NCI-H460 (cell line): ENCODE measurements around the gene ITGBL1. TPM values are rescaled to one million over a fixed set of nuclear protein-coding genes. Genes with fewer than 3 reads are reported as not detected.

Experiments
- DNase-seq: peaks from one replicate; pipeline ENCODE4 v3.0.0-alpha.2; 2016; ENCODE audit warnings: low read depth; ENCODE audit errors: extremely low read depth
- total RNA-seq: library from RNA; depleted of rRNA; stranded (reverse); fragments of >200 nt; shearing (Covaris generic); gene quantifications from 2 replicates; pipeline ENCODE4 v1.2.3, GENCODE V29; 2014; rRNA removed

The ITGBL1 gene
- total RNA-seq, 1 experiment from 2014 or later: 29.5 TPM

DNA sequence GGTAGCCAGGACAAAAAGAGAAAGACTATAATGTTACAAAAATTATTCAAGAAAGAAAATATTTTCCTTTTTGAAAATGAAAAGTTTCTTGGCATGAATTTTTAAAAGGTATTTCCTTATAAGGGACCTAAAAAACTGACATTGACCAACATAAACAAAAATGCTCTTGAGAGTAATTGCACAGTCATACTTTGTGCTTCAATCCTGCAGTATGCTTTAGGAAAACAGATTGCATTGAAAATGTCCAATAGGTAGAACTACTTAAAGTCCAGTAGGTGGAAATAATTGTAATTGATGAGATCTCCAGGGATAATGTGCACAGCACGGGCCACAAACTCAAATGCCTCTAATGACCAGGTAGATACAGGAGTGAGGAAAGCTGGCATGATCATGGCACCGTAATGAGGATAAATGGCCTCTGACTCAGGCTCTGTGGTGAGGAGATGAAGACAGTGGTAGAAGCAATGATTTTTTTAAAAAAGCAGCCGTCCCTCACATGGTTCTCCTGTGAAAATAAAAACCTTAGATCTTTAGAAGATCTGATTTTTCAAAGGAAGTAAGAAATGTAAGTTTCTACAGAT lies 278.0 kb downstream of the ITGBL1 start:
- no peak for DNase-seq

DNA sequence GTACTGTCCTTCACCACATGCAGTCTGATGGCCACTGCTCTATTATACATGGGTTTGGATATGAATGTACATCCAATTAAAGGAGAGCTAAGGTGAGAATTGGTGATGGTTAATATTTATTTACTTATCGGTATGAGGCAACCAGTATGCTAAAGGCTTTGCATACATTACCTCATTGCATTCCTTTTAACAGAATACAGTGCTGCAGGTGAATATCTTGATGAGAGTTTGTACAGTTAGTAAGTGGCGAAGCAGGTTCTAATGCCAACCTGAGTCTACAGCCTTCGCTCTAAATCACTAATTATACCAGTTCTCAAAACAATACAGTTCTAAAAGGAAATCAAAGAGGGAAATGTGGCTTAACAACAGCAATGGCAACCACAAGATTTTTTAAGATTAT lies 284.1 kb downstream of the ITGBL1 start:
- no peak for DNase-seq

DNA sequence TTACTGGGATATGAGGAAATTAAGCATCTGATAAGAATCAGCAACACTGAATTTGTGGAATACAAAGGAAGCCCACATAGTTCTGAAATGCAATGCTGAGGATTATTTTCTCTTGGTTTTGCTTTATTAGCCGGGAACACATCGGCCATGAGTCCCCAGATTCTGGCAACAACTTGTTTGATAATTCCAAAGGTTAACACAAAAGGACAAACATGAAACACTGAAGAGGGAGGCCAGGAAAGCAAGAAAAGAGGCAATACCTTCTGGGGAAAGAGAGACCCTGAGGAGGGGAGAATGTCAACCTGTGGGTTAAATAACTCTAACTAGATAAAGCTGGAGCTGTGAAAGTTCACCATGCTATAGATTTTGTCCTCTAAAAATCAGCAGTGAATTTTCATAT lies 285.9 kb downstream of the ITGBL1 start:
- DNase-seq: no peak

DNA sequence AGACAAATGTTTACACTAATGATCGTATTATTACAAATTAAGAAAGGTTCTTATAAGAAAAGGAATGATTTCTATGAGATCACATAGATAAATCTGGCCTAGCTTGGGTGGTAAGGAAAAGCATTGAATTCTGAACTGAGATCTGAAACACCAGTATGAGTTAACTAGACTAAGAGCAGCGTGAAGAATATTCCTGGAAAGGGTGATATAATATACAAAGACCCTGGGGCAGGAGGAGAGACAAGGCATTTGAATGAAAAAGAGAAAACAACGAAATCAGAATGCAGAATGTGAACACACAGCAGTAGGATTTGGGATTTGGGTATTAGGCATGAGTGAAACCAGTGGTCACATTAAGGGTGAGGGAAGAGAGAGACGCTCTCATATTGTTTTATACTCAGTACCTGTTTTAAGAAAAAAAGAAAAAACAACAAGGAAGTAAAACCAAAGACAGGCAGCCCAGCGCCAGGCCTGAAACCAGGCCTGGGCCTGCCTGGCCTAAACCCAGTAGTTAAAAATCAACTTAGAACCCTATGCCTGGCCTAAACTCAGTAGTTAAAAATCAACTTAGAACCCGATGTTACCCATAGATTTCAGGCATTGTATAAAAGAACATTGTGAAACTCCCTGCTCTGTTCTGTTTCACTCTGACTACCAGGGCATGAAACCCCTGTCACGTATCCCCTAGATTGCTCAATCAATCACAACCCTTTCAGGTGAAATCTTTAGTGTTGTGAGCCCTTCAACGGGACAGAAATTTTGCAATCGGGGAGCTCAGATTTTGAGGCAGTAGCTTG lies 287.1 kb downstream of the ITGBL1 start:
- DNase-seq: no peak

DNA sequence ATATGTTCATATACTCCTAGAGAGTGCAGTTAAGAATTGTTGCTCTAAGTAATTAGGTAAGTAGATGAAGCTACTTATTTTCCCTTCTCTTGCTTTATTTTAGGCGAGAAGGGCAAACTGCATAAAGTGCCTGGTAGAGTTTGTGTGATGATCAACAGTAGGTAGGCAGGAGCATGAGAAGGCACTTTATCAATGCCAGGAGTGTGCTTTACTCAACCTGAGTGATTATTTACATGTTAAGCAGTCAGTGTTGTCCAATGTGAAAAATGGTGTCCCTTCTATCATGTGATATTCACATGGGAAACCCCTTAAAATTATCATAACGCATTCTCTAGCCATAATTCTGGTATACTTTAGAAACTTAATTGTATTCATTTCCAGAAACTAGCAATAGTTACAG lies 294.0 kb downstream of the ITGBL1 start:
- no peak for DNase-seq

DNA sequence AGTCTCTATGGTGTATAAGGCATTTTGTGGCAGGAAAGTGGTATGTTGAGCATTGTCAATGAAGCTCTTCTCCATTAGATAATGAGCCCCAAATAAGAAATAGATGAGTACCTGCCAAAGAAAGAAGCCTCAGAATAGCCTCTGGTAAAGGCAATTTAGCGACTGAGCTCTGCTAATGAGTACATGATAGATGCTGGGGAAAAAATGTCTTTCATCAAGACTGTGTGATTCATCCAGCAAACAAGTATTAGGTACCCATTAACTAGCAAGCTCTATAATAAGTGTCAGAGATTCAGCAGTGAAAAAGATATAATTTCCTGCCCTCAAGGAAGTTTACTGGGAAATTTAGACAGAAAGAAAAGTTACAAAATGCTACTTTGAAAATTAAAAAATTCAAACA lies 294.6 kb downstream of the ITGBL1 start:
- no peak for DNase-seq

DNA sequence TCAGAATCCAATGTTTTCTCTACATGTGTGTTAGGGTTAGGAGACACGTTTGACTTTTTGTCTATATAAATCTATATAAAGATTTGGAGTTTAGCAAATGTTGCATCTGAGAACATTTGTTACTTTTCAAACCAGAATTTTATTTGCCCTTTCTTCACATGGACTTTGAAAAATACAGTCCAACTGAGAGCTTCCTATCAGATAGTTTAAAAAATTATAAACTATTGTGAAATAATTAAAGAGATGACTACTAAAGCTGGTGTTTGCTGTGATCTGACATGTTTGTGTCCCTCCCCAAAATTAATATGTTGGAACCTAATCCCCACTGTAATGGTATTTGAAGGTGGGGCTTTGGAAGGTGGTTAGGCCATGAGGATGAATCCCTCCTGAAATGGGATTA lies 297.1 kb downstream of the ITGBL1 start:
- DNase-seq: no peak

DNA sequence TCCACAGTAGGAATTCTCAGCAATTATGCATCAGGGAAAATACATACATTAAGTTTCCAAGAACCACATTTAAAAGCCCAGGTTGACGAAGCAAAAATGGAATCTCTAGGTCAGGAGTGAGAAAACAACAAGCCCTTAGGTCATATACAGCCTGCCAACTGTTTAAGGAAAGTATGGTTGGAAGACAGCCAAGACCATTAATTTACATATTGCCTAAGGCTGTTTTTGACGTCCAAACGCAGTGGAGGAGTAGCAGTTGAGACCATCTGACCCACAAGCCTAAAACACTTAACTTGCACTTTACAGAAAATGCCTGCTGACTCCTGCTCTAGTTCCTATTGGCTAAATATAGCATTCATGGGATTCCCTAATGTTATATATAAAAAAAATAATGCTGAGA lies 299.0 kb downstream of the ITGBL1 start:
- DNase-seq: peak; percentile 76

DNA sequence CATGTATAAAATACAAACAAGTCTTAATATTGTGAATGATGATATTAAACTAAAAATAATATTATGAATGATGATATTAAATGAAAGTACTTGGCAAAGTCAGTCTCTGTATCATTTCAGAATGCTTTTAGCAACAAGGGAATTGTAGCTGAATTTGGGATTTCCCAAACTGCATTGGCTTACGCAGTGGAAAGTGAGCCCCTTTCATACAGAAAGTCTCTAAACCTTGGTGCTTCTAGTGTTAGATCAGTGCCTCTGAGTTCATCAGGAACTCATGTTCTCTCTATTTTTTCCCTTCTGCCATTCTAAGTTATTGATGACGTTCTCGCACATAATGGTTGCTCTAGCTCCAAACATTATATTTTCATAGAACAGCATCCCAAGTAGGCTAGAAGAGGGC lies 300.0 kb downstream of the ITGBL1 start:
- no peak for DNase-seq

DNA sequence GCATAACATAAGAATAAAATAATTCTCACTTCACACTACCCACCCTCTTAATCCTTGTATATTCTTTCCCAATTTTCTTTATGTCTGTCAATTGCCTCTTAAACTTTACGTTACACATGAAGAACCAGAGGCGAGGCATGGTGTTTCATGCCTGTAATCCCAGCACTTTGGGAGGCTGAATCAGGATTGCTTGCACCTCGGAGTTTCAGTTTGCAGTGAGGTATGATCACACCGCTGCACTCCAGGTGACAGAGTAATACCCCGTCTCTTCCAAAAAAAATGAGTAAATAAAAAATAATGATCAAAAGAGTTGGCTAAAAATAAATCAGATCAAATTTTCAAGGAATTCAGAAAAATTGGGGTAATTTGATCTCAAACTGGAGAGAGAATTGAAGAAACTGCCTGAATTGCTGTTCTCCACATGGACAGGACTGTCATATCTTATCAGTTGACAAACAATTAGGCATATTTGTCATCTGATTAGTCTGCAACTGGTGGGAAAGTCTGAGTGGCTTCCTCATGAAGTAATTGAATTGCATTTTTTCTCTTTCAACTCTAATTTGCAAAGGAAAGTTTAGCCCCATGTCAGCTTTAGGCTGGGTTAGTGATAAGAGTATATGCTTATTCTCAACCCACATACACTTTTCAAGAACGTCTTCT lies 302.9 kb downstream of the ITGBL1 start:
- no peak for DNase-seq

DNA sequence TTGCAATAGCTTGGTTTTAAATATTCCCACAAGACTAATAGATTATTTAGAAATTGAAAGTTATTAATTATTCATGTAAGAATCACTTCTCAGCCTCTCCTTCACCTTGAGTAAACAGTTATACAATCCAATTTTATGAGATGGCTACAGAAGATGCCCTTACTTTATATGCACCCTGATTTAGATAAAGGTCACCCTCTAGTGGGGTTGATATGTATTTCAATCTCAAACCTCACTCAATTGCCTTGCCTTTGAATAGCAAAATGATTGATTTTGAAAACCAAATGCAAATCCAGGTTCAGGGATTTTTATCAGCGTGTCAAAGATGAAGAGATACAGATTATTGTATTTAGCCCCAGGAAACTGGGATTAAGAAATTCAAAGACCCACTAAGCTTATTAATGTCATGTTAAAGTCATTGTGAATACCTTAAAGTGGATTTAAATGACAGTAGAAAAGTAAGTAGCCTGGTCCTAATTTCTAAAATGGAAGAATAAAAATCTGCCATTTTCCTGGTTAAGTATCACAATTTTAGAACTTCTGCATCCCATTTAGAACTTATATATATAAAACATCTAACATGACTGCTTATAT lies 305.1 kb downstream of the ITGBL1 start:
- DNase-seq: peak; percentile 59

DNA sequence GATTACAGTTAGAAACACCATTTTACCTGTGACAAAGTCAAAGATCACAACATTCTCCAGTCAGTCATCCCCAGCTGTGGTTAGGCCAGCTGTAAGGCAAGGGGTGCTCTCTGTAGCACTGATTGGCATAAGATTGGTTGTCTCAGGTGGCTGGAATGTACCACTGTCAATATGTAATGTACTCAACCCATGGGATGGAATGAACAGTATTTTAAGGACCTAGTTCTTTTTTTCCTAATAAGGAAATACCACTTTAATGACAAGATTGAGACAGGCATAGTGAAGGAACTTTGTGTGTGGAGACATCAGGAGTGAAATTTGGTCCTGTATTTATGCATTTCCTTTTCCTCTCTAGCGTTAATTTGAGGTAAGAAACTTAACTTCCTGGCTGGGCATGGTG lies 310.7 kb downstream of the ITGBL1 start:
- DNase-seq: no peak

Other genes with a start within 250 kb of the ITGBL1 start
- gene NALCN, start 36.2 kb upstream of the ITGBL1 start, total RNA-seq: 3.5 and 4.3 TPM in 2 replicates